Stomach (tissue), 4 donors: ENCODE data around the gene SLC38A11.

Experiments used
- CTCF ChIP-seq, 7 experiments: fragments of 450-650 bp in 4 of 7; fragments of 200-600 bp in 3 of 7; sonication (generic) in 3 of 7; IDR thresholded peaks; one replicate each; pipeline ENCODE4 v1.5.1; 2016 to 2019; ENCODE audit warnings: antibody characterized with exemption in 7 of 7, control low read depth in 2 of 7, mild to moderate bottlenecking in 1 of 7
- POLR2A ChIP-seq, 4 donors: fragments of 450-650 bp; IDR thresholded peaks; one replicate each; pipeline ENCODE4 v1.6.1; 2016; ENCODE audit warnings: antibody characterized with exemption in 4 of 4, control low read depth in 2 of 4, mild to moderate bottlenecking in 1 of 4, moderate library complexity in 1 of 4
- POLR2AphosphoS5 ChIP-seq, 3 donors: sonication (generic); formaldehyde crosslinking; IDR thresholded peaks; one replicate each; pipeline ENCODE4 v1.6.1; 2016; ENCODE audit warnings: antibody characterized with exemption in 3 of 3

GRCh38 chr2:164974221-164974620 is 18.9 kb upstream of the SLC38A11 start:
- TF ChIP-seq CTCF (IDR thresholded peaks at IDR 0.05) = no peak
- no peak for TF ChIP-seq POLR2AphosphoS5 (IDR thresholded peaks at IDR 0.05)
- TF ChIP-seq POLR2A (IDR thresholded peaks at IDR 0.05) = no peak
